HS-27A (cell line): ENCODE data around the gene SPP2.

ENCODE experiments used
- DNase-seq: peaks from one replicate; pipeline ENCODE4 v3.0.0-alpha.2; 2012; ENCODE audit warnings: low read depth, missing footprints

Gene SPP2

GRCh38 chr2:234038076-234038802 is 12.3 kb upstream of the SPP2 start:
- DNase-seq: no peak

- DNase-seq: peak; percentile 14
These were observed 6.3 kb upstream of the SPP2 start for GRCh38 chr2:234044157-234044556.

DNA sequence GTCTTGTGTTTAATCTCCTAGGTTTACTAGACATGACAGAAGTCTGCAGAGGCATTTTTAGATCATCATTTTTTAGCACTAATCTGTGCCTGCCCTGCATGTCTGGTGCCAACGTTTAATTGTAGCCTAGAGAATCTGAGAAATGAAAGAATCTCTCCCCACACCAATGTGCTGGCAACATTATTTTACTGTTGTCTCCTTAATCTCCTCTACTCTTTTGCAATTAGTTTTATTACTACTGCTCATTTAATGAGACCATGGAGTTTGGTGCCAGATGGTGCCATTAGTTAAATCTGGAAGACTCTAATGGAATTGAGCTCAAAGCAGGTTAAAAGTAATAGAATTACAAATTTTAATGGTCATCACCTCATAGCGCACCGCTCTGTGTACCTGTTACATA is 4.0 kb upstream of the SPP2 start:
- DNase-seq: no peak

DNA sequence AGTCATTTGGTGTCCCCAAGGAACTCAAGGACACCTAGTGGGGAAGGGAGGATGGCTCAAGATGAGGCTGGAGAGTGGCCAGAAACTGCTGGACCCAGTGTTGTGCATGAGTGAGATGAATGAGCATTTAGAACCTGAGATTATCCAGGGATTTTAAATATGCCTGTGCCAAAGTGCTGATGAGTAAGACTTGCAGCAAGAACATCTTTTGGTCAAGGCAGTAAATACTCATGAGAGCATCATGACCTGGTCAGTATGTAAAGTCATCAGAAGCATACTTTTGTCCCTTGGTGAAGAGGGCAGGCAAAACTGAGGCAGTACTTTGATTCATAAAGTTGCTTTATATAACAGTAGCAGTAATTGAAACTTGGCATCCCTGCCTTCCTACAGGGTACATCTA is 3.1 kb upstream of the SPP2 start:
- no peak for DNase-seq

DNA sequence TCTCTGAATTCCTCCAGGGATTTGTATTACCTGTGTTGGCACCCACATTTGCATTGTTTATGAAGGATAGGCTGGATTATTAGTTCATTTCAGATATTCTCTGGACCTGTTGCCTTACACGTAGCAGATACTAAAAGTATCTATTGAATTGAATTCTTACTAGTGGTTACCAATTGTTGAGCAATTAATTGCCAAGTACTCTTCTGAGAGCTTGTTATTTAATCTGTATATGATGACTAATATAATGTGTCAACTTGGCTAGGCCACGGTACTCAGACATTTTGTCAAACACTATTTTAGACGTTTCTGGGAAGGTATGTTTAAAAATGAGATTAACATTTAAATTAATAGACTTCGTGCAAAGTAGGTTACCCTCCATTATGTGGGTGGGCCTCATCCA is 2.5 kb upstream of the SPP2 start:
- DNase-seq: no peak

DNA sequence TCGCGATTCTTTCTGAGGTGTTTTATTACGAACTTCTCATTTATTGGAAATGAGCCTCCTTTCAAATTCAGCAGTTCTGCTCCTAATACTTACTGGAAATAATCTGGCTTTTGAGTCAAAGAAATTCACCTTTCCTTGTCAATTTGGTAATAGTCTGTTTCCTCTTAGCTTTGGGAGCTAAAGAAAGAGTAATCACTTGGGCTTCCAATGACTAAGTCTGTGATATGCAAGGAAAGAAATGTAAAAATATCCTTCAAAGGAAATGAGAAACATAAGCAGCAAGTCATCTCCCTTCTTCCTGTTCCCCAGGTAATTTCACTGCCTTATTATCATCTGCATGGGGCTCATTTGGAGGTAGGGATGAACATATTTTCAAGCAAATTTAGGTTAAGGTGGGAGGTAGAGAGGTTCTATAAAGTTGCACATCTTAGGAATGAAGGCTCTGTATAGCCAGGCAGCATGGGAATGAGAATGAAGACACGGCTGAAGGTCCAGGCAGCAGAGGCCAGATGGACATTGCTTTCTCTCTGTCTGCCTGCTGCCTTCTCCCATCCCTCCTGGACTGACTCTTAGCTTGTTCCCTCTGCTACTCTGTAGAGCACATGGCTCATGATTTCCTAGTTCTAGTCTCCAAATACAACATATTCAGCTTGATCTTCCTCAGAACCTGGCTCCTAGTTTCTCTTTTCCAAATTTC is 1.0 kb downstream of the SPP2 start:
- DNase-seq: no peak

DNA sequence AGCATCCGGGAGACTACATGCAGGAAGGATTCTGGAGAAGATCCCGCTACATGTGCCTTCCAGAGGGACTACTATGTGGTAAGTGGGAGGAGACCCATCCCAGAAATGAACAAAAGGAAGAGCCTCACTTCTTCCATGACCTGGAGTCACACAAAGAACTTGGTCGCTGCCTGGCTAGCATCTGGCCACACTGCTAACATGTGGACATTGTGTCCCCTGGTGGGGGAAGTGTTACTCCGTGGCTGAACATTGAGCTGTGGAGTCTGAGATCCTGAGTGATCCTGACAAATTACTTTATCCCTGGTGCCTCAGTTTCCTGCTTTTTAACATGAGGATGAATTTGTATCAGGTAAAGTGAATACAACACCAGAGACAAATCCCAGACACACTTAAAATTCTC is 8.4 kb downstream of the SPP2 start:
- no peak for DNase-seq

DNA sequence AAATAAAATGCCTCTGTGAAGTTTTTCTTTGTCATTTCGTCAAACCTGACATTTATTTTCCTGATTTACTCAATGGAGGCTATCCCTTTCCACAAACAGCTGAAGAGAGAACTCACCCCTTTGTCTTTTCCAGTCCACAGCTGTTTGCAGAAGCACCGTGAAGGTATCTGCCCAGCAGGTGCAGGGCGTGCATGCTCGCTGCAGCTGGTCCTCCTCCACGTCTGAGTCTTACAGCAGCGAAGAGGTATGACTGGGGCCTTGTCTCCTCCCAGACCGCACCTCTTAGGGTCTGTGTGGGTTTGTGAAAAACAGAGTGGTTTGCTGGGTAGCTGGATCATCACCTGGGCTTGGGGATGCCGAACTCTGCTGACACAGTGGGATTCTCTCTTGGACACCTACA is 9.7 kb downstream of the SPP2 start:
- no peak for DNase-seq

GRCh38 chr2:234061624-234062257 is 11.2 kb downstream of the SPP2 start:
- DNase-seq: no peak

DNA sequence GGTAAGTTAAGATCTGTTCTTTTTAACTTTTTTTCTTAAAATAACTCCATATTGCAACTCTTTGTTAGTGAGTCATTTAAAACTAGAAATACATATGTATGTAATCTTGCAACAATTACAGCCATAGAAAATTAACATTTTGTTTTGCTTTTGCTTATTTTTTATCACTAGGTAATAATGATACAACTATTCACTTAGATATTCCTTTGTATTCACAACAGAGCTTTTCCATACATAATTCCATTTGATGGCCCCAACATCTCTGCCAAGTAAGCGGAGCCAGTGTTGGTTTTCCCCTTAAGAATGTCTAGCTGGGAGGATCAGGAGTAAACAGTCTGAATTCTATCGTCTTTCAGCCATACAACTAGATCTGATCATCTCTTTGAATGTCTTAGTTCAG is 16.1 kb downstream of the SPP2 start:
- no peak for DNase-seq

DNA sequence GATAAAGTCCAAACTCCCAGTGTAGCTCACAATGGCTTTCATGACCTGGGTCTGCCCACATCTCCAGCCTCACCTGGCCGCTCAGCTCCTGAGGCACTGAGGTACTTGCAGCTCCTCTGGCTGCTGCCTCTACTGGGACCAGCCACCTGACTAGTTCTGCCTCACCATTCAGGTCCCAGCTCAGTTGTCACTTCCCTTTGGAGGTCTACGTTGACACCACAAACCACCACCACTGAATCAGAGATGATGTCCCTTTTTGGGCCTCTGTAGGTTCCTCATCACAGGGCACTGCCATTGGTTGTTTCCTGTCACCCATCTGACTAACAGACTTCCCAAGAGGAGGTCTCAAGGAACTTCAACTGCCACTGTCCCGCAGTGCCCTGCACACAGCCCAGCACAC is 21.2 kb downstream of the SPP2 start:
- DNase-seq: no peak

DNA sequence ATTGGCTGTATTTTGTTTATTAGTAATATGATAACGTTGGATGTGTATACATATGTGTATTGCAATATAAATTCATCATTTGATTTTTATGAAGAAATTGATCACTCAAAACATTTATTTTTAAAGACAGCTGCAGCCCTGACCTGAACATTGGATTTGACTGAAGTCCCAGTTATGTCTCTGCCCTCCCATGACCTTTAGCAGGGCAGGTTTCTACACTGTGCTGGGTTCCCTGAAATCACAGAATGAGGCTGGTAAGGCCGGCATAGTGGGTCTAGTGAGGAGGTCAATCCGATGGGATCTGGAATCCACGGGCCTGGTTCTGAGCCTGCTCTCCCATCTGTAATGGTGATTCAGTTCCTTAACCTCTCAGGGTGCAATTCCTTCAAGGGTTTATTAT is 22.0 kb downstream of the SPP2 start:
- DNase-seq: no peak

DNA sequence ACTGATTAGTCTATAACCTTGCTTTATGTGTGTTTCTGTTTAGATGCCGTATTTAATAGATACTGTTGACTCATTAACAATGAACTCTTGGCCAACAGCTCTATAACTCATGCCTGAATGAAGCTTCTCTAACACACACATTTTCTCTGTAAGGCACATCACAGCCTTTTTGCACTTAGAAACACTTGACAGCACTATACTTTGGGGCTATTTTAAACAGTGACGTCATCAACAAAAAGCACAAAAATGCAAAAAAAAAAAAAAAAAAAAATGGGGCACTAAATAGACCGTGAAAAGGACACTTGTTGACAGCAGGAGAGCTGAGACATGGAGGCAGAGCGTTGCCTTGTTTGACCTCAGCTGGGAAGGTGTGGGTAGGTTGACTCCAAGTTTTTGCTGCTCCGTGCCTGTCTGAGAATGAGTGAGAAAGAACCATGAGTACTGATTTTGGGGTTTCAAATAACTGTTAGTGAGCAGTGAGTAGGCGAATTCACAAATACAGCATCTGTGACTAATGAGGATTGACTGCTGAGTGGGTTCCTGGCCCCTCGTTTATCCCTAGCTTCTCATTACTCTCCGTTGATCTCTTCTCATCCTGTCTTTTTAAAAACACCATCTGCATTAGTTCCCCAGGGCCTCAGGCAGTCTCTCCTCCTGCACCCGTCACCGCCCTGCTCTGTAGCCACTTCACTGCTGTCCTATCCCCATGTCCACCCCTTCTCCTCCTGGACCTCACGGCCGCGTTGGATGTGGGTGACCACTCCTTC is 24.4 kb downstream of the SPP2 start:
- DNase-seq: no peak

- no peak for DNase-seq
These were observed 25.0 kb downstream of the SPP2 start for GRCh38 chr2:234075518-234075915.

DNA sequence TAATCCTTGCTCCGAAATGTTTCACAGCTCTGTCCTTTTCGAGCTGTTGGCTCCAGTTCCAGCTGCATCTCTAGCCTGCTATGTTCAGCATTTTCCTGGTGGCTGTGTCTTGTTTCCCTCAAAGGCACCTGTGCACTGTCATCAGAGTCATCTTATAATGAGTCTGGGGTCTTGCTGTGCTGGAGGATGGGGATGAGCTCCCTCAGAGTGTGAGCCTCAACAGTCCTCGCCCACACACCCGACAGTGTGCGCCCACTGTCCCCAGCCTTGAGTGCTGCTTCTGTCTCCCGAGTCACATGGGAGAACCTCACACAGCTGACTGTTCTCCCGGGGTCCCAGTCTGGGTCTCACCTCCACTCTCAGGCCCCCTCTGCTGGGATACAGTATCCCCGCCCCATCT is 25.4 kb downstream of the SPP2 start:
- DNase-seq: no peak

DNA sequence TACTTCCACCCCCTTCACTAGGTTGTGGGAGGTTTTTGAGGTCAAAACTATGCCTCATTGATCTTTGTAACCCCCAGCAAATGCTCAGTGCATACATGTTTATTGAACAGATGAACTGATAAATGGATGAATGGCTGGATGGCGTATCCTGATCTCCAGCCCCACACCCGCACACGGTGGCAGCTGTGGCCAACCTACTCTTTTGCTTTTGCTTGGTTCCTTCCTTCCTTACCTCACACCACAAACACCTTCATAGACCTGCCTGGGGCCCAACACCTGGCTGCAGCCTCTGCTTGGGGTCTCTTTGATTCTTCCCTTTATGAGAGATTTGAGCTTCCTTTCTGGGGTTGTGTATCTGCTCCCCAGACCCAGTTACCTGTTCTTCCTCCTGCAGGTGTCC is 25.9 kb downstream of the SPP2 start:
- no peak for DNase-seq

DNA sequence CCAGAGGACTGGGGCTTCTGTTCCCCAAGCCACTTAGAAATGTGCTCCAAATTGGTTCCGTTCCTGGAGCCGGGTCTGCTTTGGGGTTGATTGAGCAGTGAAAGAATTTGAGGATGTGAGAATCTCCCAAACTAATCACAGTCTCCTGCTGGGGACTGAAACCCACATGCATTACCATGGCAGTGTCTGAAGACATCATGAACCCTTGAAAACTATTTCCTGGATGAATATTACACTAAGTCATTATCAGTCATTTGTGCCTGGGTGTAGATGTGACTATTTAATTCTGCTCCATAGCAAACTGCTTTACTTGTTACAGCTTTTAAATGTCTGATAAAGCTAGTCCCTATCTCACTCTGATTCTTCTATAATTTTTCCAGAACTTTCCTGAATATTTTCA is 27.6 kb downstream of the SPP2 start:
- no peak for DNase-seq

DNA sequence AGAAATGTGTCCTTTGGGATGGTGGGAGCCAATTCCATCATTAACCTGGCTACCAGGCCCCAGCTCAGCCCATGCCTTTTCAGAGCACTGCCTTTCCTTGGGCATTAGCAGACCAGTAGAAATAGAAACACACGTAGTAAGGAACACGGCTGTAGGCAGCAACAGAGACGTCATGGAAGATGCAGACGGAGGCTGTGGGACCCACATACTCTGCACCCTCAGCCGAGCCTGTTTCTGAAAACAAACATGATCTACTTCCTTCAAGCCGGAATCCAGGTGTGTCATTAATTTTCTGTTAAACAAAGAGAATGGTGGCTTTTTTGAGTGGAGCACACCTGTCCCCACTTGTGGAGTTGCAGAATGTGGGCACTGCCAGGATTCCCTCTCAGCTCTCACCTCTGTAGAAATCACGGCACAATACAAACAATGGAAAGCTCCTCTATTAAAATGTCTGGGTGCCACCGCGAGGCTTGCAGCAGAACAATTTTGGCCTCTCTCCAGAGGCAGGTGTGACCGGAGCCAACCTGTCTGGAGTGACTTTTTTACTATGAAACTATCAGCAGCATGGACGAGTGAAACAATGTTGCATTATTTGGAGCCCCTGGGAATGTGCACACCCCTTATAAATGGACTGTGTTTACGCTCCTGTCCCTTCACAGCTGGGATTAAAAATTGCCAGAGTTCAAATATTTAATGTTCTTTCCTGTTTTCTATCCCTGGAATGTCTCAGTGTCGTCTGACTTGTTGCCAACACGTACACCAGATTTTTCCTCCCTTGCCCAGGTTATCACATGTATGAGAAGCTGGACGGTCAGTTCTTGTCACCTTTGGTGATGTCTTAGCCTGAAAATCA is 31.7 kb downstream of the SPP2 start:
- no peak for DNase-seq

DNA sequence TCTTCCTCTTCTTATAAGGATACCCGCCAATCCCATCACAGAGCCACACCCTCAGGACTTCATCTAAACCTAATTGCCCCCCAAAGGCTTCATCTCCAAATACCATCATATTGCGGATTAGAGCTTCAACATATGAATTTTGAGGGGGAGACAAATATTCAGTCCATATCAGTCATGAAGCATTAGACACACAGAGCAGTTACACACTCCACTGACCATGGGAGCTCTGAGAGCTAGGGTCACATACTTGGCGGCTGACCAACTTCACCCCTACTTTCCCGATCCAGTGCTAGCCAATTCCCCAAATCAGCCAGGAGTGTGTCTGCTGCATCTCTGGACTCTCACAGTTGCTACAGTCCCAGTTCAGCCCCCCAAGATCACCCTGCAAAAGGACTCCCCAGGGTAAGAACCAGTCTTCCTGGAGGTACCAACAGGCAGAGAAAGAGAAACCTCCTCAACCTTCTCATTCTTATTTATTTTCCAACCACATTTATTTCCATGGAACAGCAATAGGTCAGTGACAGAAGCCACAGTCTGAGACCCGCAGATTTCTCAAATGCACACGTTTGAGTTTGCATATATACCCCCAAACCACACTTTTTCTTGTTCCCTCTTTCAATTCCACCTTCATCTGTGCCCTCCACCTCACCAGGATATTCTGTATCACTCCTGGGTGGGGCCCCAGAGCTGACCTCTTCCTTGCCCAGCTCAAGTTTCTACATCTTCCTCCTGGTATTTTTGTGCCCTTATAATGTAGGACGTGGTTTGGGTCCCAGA is 33.3 kb downstream of the SPP2 start:
- DNase-seq: no peak

- no peak for DNase-seq
These were observed 41.0 kb downstream of the SPP2 start for GRCh38 chr2:234091432-234091879.

GRCh38 chr2:234091883-234092282 is 41.4 kb downstream of the SPP2 start:
- no peak for DNase-seq
